ENCODE measurements around the gene PLLP. TPM values are rescaled to one million over a fixed set of nuclear protein-coding genes. Genes with fewer than 3 reads are reported as not detected.

The PLLP gene
- total and polyA plus RNA-seq, 9 of the 15 experiments (the other 6 are each of a cell fraction or from before 2014, with no cell fraction given) = 0.09 to 0.96 (median 0.27) TPM

GRCh38 chr16:57284209-57284951 lies at the start of gene PLLP (continued):
- TF ChIP-seq ZNF224 (CRISPR knock-in tag; IDR thresholded peaks at IDR 0.05) (0 out of 2 replicates have a peak, but pooled peaks have one; percentile 65), BCL6 (CRISPR knock-in tag; IDR thresholded peaks at IDR 0.05) (no peak), ATF7 (IDR thresholded peaks at IDR 0.05) (peak; percentile 64), MECOM (CRISPR knock-in tag; IDR thresholded peaks at IDR 0.05) (no peak), ATF2 (CRISPR knock-in tag; IDR thresholded peaks at IDR 0.05) (peak; percentile 67; the same call in 1 of the 2 replicates), BACH1 (tag; IDR thresholded peaks at IDR 0.05) (no peak), NR2C2 (CRISPR knock-in tag; IDR thresholded peaks at IDR 0.05) (no peak), NR2C2 (tag; IDR thresholded peaks at IDR 0.05) (no peak), ETV1 (tag; conservative IDR thresholded peaks at IDR 0.05; ENCODE audit: low read depth) (no peak), IRF9 (tag; IDR thresholded peaks at IDR 0.05) (no peak), ZNF316 (IDR thresholded peaks at IDR 0.05) (no peak), CTBP1 (IDR thresholded peaks at IDR 0.05; ENCODE audit: borderline replicate concordance) (peak; percentile 80), ZNF197 (CRISPR knock-in tag; IDR thresholded peaks at IDR 0.05; ENCODE audit: low read depth) (no peak), RBM25 (IDR thresholded peaks at IDR 0.05; ENCODE audit: low read depth, low read length, severe bottlenecking) (no peak), EHMT2 (IDR thresholded peaks at IDR 0.05) (no peak), SAFB (IDR thresholded peaks at IDR 0.05; ENCODE audit: borderline replicate concordance, low read depth, low read length) (peak; percentile 64), ZNF644 (tag; IDR thresholded peaks at IDR 0.05; ENCODE audit: low read depth) (no peak), ZBTB33 (CRISPR knock-in tag; IDR thresholded peaks at IDR 0.05) (peak; percentile 88), HMGXB4 (CRISPR knock-in tag; IDR thresholded peaks at IDR 0.05) (peak; percentile 80; the same call in 1 of the 2 replicates), YBX1 (IDR thresholded peaks at IDR 0.05) (no peak), ZNF740 (CRISPR knock-in tag; IDR thresholded peaks at IDR 0.05) (peak; percentile 55), ZNF740 (tag; IDR thresholded peaks at IDR 0.05) (no peak)

Measured in K562 (cell line).